HG03103 (cell line): ENCODE data around the gene GSTK1.
"Not testable (repeated sequence)": the region's sequence is repeated elsewhere in the genome, so short reads cannot be mapped to it uniquely, and the experiment has no call there.

Experiments
- ATAC-seq: cut with Tn5 transposase; IDR thresholded peaks from one replicate; pipeline ENCODE4 v1.9.1; 2021; ENCODE audit warnings: low read depth; ENCODE audit not compliant: unreplicated experiment

GSTK1 gene

GRCh38 chr7:143263266-143264195 is at the start of gene GSTK1:
GSTK1 (plus strand) TSS chr7:143263441; CDS start chr7:143263514, 73 bp downstream.
- peak; percentile 93 for ATAC-seq

- not testable (repeated sequence) for ATAC-seq
These were observed 49.8 kb upstream of the GSTK1 start for GRCh38 chr7:143213478-143213877.

GRCh38 chr7:143214789-143215679 is 48.2 kb upstream of the GSTK1 start:
- peak; percentile 88 for ATAC-seq

- ATAC-seq, result no peak
These were observed 47.1 kb upstream of the GSTK1 start for GRCh38 chr7:143216151-143216550.

- ATAC-seq, result no peak
These were observed 46.6 kb upstream of the GSTK1 start for GRCh38 chr7:143216686-143217085.

- ATAC-seq, result no peak
These were observed 45.4 kb upstream of the GSTK1 start for GRCh38 chr7:143217806-143218205.

- ATAC-seq, result no peak
These were observed 42.0 kb upstream of the GSTK1 start for GRCh38 chr7:143221286-143221685.

GRCh38 chr7:143221737-143222136 is 41.5 kb upstream of the GSTK1 start, which contains the start of gene TAS2R40:
TAS2R40 (plus strand) TSS chr7:143222037; CDS start chr7:143222079, 42 bp downstream.
- no peak for ATAC-seq

- no peak for ATAC-seq
These were observed 40.5 kb upstream of the GSTK1 start for GRCh38 chr7:143222782-143223181.

GRCh38 chr7:143223784-143224183 is 39.5 kb upstream of the GSTK1 start:
- ATAC-seq, result no peak

- no peak for ATAC-seq
These were observed 38.2 kb upstream of the GSTK1 start for GRCh38 chr7:143225047-143225446.

- no peak for ATAC-seq
These were observed 35.4 kb upstream of the GSTK1 start for GRCh38 chr7:143227806-143228205.

- no peak for ATAC-seq
These were observed 34.0 kb upstream of the GSTK1 start for GRCh38 chr7:143229054-143229790.

GRCh38 chr7:143230602-143231457 is 32.4 kb upstream of the GSTK1 start:
- ATAC-seq, result no peak

- ATAC-seq, result no peak
These were observed 29.3 kb upstream of the GSTK1 start for GRCh38 chr7:143233816-143234532.

GRCh38 chr7:143234533-143234875 is 28.7 kb upstream of the GSTK1 start:
- no peak for ATAC-seq

- no peak for ATAC-seq
These were observed 27.7 kb upstream of the GSTK1 start for GRCh38 chr7:143235561-143235960.

- no peak for ATAC-seq
These were observed 26.7 kb upstream of the GSTK1 start for GRCh38 chr7:143236408-143236990.

GRCh38 chr7:143237366-143237765 is 25.9 kb upstream of the GSTK1 start:
- no peak for ATAC-seq
